Measurements from ENCODE around the gene CHRM2.

DNA sequence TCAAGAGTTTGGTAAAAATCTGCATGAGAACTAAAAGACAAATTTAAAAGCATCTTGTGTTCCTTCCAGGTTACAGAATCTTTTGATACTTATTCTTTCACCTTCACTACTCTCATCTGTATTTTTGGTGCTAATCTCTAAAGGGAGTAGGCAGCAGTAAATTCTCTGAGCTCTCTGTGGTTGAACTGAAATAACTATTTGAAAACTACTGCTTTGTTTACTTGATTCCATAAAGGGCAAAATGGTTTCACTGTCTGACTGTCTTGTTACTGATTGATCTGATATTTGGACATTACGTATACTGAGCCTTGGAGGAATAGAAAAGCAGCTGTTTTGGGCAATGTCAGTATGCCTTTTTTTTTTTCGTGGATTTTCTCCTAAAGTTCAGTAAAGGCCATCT, 103.3 kb downstream of the CHRM2 start:
- TF ChIP-seq, protein P1, sequence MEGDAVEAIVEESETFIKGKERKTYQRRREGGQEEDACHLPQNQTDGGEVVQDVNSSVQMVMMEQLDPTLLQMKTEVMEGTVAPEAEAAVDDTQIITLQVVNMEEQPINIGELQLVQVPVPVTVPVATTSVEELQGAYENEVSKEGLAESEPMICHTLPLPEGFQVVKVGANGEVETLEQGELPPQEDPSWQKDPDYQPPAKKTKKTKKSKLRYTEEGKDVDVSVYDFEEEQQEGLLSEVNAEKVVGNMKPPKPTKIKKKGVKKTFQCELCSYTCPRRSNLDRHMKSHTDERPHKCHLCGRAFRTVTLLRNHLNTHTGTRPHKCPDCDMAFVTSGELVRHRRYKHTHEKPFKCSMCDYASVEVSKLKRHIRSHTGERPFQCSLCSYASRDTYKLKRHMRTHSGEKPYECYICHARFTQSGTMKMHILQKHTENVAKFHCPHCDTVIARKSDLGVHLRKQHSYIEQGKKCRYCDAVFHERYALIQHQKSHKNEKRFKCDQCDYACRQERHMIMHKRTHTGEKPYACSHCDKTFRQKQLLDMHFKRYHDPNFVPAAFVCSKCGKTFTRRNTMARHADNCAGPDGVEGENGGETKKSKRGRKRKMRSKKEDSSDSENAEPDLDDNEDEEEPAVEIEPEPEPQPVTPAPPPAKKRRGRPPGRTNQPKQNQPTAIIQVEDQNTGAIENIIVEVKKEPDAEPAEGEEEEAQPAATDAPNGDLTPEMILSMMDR (IDR thresholded peaks at IDR 0.05) = no peak
- TF ChIP-seq EZH2 (IDR thresholded peaks at IDR 0.05) = no peak
